Right forelimb (tissue), 1 donor: ENCODE measurements around the gene RPL37A.
"Not testable (repeated sequence)": the region's sequence is repeated elsewhere in the genome, so short reads cannot be mapped to it uniquely, and the experiment has no call there.

Experiments used
- DNase-seq: peaks from one replicate; pipeline ENCODE4 v3.0.0-alpha.2; 2018

The RPL37A gene

GRCh38 chr2:216518566-216519119 lies 20.0 kb downstream of the RPL37A start:
- not testable (repeated sequence) for DNase-seq

- peak; percentile 70 for DNase-seq
These were observed 20.6 kb downstream of the RPL37A start for GRCh38 chr2:216519154-216519762.

GRCh38 chr2:216520112-216520511 lies 21.5 kb downstream of the RPL37A start:
- DNase-seq, result no peak

DNA sequence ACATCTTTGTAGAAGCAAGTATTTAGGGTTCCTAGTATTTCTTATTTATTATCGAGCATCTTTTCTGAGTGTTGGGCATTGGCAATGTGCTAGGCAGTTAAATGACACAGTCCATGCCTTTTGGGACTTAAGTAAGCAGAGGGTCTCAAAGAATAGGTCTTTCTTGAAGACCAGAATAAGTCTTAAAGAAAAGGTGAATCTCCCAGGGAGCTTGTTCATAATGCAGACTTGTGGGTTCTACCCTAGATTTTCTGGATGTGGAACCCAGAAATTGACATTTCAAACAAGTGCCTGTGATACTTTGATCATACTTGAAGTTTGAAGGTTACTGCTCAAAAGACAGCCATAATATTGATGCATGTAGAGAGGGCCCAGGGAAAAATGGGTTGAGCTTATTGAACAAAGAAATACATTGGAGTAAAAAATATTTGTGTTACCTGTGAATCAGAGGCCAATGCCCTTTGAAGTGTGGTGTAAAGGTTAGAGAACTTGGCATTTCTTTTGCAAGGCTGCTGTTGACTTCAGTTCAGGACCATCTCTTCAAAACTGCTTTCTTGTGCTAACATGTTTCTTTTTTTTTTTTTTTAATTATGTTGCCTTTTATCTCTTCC lies 24.4 kb downstream of the RPL37A start:
- DNase-seq, result no peak

DNA sequence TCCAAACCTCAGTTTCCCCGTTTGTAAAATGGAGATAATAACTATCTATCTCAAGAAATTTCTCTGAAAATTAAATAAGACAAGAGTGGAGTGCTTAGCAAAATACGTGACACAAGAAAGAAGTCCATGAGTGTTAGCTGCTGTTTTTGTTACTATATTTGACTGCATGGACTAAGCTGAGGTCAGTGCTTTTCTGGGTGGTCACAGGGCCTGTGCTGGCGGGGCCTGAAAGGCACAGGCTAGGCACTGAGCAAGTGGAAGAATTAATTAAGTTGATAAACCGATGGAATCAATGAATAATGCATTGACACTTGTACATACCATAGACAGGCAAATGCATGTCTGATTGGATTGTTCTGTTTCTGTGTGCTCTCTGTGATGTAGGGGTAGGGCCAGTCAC lies 27.3 kb downstream of the RPL37A start:
- DNase-seq, result no peak

DNA sequence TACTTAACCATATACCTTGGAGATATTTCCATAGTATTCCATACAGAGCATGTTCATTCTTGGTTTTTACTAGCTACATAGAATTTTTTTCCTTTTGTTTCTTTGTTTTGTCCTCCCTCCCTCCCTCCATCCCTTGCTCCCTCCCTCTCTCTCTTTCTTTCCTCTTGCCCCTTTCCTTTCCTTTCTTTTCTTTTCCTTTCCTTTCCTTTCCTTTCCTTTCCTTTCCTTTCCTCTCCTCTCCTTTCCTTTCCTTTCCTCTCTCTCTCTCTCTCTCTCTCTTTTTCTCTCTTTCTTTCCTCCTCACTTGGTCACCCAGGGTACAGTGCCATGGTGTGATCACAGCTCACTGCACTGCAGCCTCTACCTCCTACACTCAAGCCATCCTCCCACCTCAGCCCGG lies 28.3 kb downstream of the RPL37A start:
- DNase-seq, result no peak

GRCh38 chr2:216527600-216527999 lies 29.0 kb downstream of the RPL37A start:
- no peak for DNase-seq

DNA sequence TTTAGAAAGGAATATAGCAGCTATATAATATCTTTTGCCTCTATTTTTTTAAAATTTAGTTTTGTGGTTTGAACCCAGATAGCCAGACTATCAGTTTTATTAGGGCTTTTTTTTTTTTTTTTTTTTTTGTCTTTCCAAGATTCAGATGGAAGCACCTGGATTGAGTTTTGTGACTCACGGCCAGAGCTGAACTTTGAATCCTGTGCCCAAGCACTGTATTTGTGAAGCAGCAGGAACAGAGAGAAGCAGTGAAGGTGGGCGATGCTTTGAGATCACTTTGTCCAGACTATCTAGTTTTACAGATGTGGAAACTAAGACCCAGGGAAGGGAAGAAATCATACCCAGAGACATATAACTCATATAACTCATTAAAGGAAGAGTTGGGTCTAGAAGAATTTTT lies 33.9 kb downstream of the RPL37A start:
- no peak for DNase-seq

- no peak for DNase-seq
These were observed 35.0 kb downstream of the RPL37A start for GRCh38 chr2:216533609-216534008.

DNA sequence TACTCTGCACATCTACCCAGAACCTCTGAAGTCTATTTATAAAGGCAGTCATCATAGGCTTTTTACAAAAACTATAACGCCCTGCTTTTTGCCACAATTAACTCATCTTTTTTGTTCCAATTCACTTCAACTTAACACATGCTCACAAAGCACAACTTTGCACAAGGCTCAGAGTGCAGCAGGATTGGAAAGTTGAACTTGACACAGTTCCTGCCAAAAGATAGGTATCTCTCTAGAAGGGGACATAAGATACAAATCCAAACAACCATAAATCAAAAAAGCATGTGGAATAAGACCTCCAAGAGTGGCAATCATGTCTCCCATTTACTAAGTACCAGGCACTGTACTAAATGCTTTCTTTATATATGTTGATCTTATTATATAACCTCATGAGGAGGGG lies 36.2 kb downstream of the RPL37A start:
- no peak for DNase-seq

- no peak for DNase-seq
These were observed 36.9 kb downstream of the RPL37A start for GRCh38 chr2:216535454-216535995.

- no peak for DNase-seq
These were observed 38.1 kb downstream of the RPL37A start for GRCh38 chr2:216536734-216537210.

- DNase-seq, result no peak
These were observed 38.7 kb downstream of the RPL37A start for GRCh38 chr2:216537366-216537765.

- DNase-seq, result no peak
These were observed 39.9 kb downstream of the RPL37A start for GRCh38 chr2:216538538-216538937.

DNA sequence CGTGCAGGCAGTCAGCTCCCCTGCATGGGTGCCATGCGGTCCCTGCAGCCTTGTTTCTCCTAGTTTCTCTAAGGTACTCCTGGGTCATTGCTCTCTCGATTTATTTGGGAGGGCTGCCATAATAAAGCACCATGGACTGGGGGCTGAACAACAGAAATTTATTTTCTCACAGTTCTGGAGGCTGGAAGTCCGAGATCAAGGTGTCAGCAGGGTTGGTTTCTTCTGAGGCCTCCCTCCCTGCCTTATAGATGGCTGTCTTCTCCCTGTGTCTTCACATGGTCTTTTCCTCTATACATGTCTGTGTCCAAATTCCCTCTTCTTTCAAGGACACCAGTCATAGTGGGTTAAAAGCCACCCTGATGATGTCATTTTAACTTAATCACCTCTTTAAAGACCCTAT lies 40.5 kb downstream of the RPL37A start:
- DNase-seq, result no peak

DNA sequence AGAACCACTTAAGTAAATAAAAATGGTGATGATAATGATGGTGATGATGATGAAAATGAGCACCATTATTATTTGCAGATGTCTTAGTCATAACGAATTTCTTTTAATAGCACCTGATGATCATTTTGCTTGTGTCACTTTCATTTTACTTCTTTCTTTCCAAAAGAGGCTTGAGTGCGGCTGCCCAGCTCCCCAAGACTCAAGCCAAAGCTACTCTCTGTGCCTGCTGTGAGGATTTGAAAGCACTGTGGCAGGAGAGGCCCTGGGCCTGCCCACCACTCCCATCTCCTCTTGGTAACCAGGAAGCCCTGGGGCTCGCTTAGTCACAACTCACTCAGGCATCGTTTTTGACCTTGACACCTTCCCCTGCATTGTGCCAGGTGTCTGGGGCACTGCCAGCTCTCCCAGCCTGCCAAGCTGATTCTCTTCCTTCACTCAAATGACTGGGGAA lies 41.2 kb downstream of the RPL37A start:
- DNase-seq, result no peak

GRCh38 chr2:216540920-216541319 lies 42.3 kb downstream of the RPL37A start:
- no peak for DNase-seq

GRCh38 chr2:216541505-216541904 lies 42.9 kb downstream of the RPL37A start:
- DNase-seq, result no peak

DNA sequence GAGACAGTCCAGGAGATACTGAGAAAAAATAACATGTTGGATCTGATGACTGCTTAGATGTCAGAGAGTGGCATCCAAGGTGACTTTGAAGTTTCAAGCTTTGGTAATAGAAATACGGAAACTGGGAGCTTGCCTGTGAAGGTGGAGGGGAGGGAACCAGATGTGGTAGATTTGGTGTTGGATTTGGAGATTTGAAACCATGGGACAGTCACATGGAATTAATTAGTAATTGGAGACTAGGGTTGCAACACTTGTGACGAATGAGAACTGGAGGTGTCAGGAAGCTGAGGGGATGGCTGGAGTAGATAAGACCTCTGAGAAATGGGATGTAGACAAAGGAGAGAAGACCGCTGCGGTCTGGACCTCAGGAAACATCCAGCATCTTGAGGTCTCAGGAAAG lies 46.7 kb downstream of the RPL37A start:
- DNase-seq, result no peak

DNA sequence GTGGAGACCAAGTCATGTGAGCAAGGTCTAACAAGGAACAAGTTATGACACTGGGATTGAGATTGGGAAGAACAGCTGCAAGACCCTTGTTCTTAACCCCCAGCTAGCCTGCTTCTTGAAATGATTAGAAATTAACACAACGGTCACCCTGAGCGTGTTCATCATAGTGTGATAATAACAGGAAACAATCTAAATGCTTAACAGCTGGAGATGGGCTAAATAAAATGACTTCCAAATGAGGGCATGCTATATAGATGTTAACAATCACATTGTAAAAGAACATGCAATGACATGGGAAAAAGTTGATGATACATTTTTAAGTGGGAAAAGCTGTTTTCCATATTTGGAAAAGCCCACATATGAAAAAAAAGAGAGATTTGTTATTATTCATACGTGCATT lies 47.6 kb downstream of the RPL37A start:
- no peak for DNase-seq

- DNase-seq, result no peak
These were observed 48.2 kb downstream of the RPL37A start for GRCh38 chr2:216546641-216547403.

GRCh38 chr2:216548901-216549331 lies 50.3 kb downstream of the RPL37A start:
- DNase-seq, result no peak

GRCh38 chr2:216549926-216550690 lies 51.5 kb downstream of the RPL37A start:
- DNase-seq, result no peak
